Left cardiac atrium (tissue), 4 donors: ENCODE data around the gene TUBB4A. TPM values are rescaled to one million over a fixed set of nuclear protein-coding genes. Genes with fewer than 3 reads are reported as not detected.

Source experiments
- ATAC-seq, 2 donors: fragments of 200-7000 bp; cut with Tn5 transposase; one replicate each; pipeline ENCODE4 v1.9.1; 2020; ENCODE audit warnings: mild to moderate bottlenecking in 2 of 2, moderate library complexity in 2 of 2
- DNase-seq: peaks from one replicate; pipeline ENCODE4 v3.0.0-alpha.2; 2020
- intact Hi-C, 2 donors: fragments of 100-400 bp; cut with DNase I; formaldehyde crosslinking; loops; one replicate each; pipeline versions ENCODE4 v1.14.1 to v1.15.1; 2022 to 2023
- total RNA-seq, 2 donors: library from RNA; stranded (reverse); fragmentation: NEBNext Ultra II Directional; extraction: Animal tissue kit (Norgen Biotek cat#: 25700); gene quantifications; one replicate each; pipeline ENCODE4 v1.2.1, GENCODE V29; 2021
- donor health status: DM: no; HTN: yes; CAD: no.
- donor health status: DM: no; HTN: yes; CAD: no; lungs with severe emphysema.
- donor health status: DM: yes; HTN: yes; CAD: no.
- donor health status: Dilated cardiomyopathy.

Gene TUBB4A
- total RNA-seq, 2 donors from 2014 or later: 0.94 to 4.2 TPM

GRCh38 chr19:6476896-6477431 lies 25.1 kb downstream of the TUBB4A start:
- DNase-seq (no peak), ATAC-seq (no peak)
- intact Hi-C loops: no loop called here

DNA sequence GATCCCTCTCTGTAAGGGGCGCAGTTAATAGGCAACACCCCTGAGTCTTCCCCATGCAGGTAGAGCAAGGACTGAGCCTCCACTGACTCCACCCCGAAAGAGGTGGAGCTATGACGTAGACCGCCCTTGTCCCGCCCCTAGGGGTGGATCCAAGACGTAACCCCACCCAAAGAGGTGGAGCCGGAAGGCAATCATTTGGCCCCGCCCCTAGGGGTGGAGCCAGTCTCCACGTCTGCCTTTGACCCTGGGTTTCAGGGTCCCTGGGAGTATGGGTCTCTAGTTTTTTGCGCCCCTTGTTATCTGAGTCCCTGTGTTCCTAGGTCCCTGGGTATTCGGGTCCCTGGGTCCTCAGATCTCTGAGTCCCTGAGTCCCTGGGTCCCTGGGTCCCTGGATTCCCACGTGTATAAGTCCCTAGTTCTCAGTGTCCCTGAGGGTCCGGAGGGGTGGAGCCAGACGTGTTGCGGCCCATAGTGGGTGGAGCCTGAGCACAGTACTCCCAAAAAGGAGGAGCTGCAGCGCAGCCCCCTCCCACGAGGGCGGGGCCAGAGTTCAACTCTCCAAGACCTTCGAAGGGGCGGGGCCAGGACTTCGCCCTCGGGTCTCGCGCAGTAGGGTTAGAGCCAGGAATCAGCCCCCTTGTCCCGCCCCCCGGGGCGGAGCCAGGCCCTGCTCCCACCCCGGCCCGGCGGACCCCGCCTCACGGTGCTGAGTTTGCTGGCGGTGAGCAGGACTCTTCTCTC lies 25.8 kb downstream of the TUBB4A start:
- ATAC-seq (peak; percentile 42 to 76), DNase-seq (peak; percentile 67)
- intact Hi-C loops: no loop called here

GRCh38 chr19:6475321-6476108 lies 26.6 kb downstream of the TUBB4A start:
- no peak for DNase-seq
- intact Hi-C loops: no loop called here
- ATAC-seq: no peak

GRCh38 chr19:6473647-6474046 lies 28.5 kb downstream of the TUBB4A start:
- intact Hi-C loops: no loop called here
- DNase-seq (no peak), ATAC-seq (no peak)

GRCh38 chr19:6472713-6473112 lies 29.4 kb downstream of the TUBB4A start:
- intact Hi-C loops: no loop called here
- ATAC-seq (no peak), DNase-seq (no peak)

GRCh38 chr19:6471076-6471475 lies 31.0 kb downstream of the TUBB4A start:
- DNase-seq: no peak
- no peak for ATAC-seq
- intact Hi-C loops: no loop called here

- no peak for ATAC-seq
- DNase-seq: no peak
- intact Hi-C loops: no loop called here
Observed at GRCh38 chr19:6470173-6470572, 31.9 kb downstream of the TUBB4A start.

GRCh38 chr19:6467384-6467783 lies 34.7 kb downstream of the TUBB4A start:
- ATAC-seq: no peak
- no peak for DNase-seq
- intact Hi-C loops: no loop called here

- DNase-seq (no peak), ATAC-seq (no peak)
- intact Hi-C loops: no loop called here
Observed at GRCh38 chr19:6466526-6467248, 35.4 kb downstream of the TUBB4A start.

GRCh38 chr19:6465663-6466062 lies 36.4 kb downstream of the TUBB4A start:
- intact Hi-C loops: no loop called here
- DNase-seq (no peak), ATAC-seq (no peak)

DNA sequence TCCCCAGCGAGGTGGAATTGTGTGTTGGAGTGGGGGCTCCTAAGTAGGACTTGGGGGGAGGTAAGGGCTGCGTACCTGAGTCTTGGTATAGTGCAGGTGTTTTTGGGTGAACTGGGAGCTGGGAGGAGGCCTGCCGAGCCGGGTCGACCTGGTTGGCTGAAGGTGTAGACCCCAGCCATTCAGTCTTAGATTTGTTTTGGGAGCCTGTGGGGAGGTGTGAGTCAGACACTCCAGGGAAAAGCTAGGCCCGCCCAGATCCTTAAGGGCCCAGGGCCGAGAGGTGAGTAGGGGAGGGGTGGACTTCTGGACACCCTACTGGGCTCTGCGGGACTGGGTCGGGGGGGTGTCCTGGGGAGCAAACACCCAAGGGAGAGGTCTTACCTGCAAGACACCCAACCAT lies 37.1 kb downstream of the TUBB4A start:
- ATAC-seq: no peak
- DNase-seq: no peak
- intact Hi-C loops: no loop called here

- intact Hi-C loops: no loop called here
- no peak for ATAC-seq
- no peak for DNase-seq
Observed at GRCh38 chr19:6464070-6464873, 37.8 kb downstream of the TUBB4A start, which contains the start of gene CRB3. TSS of gene CRB3 (plus strand) at chr19:6464271. CDS start at chr19:6464702, 431 bp downstream.

GRCh38 chr19:6460099-6460884 lies 41.8 kb downstream of the TUBB4A start:
- ATAC-seq (peak; percentile 94 to 95), DNase-seq (peak; percentile 98)
- intact Hi-C loops: no loop called here

- peak; percentile 73 for DNase-seq
- intact Hi-C loops: no loop called here
Observed at GRCh38 chr19:6459262-6460098, 42.6 kb downstream of the TUBB4A start, which contains the start of gene SLC25A23. TSS of gene SLC25A23 (minus strand) at chr19:6459792. CDS start at chr19:6459628, 164 bp downstream.

DNA sequence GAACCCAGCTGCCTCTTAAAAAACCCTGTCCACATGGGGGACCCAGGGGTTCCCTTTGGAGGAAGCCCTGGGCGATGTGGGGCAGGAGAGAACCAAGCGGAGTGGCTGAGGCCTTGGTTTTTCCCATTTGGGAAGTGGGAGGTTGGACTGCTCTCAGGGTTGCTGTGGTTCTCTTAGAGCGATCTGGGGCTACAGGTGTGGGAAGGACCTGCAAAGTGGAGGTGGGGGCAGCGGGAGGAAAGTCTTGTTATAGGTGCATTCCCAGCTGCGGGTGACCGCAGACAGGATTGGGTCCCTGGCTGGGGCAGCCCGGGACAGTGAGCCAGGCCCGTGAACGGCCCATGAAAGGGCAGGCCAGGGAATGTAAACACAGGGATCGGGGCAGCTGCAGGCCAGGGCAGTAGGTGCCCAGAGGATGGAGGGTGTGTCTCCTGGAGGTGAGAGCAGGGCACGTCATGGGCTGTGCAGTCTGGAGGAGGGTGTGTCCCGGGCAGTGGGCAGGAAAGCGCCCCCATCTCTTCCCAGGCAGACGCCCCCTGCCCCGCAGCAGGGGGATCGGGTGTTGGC lies 43.3 kb downstream of the TUBB4A start:
- DNase-seq (no peak), ATAC-seq (peak in 1 of 2 donors; percentile 3)
- intact Hi-C loops: no loop called here

More at GRCh38 chr19:6459262-6460098, 42.6 kb downstream of the TUBB4A start, which contains the start of gene SLC25A23:
- peak; percentile 80 to 84 for ATAC-seq

GRCh38 chr19:6457958-6458694 lies 44.0 kb downstream of the TUBB4A start:
- DNase-seq (no peak), ATAC-seq (no peak)
- intact Hi-C loops: no loop called here
